T1000 (cell line): ENCODE results near the gene TNPO1.
"Not testable (repeated sequence)": the region's sequence is repeated elsewhere in the genome, so short reads cannot be mapped to it uniquely, and the experiment has no call there.

Source experiments
- DNase-seq: peaks from one replicate; lab custom pipeline; 2025; ENCODE audit warnings: mixed read lengths; lab: John Stamatoyannopoulos, UW

The TNPO1 gene

DNA sequence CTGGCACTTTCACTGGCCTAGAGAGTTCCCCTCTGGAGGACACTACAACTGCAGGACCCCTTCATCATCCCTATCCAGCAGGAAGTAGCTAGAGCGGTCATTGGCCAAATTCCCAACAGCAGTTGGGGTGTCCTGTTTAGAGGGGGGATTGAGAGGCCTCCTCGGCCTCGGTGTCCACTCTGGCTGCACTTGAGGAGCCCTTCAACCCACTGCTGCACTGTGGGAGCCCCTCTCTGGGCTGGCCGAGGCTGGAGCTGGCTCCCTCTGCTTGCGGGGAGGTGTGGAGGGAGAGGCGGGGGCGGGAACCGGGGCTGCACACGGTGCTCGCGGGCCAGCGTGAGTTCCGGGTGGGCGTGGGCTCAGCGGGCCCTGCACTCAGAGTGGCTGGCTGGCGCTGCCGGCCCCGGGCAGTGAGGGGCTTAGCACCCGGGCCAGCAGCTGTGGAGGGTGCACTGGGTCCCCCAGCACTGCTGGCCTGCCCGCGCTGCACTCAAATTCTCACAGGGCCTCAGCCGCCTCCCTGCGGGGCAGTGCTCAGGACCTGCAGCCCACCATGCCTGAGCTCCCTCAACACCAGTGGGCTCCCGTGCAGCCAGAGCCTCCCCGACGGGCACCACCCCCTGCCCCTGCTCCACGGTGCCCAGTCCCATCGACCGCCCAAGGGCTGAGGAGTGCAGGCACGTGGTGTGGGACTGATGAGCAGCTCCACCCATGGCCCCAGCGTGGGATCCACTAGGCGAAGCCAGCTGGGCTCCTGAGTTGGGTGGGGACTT is 118.7 kb downstream of the TNPO1 start:
- not testable (repeated sequence) for DNase-seq

DNA sequence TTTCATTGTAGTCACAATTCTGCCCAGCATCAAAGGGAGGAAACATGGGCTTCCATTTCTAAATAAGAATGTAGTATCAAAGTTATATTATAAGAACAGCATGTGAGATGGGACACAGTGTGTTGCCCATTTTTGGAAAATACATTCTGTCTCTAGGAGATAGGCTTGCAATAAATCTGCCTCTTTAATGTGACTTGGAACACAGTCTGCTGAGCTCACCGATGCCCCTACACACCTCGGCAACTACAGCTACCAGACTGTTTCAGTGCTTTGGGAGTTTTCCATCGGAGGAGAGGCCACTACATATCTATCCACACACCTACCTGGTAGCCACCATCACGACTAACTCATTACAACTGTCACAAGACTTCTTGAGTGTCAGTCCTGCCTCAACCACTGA is 120.4 kb downstream of the TNPO1 start:
- DNase-seq: no peak

DNA sequence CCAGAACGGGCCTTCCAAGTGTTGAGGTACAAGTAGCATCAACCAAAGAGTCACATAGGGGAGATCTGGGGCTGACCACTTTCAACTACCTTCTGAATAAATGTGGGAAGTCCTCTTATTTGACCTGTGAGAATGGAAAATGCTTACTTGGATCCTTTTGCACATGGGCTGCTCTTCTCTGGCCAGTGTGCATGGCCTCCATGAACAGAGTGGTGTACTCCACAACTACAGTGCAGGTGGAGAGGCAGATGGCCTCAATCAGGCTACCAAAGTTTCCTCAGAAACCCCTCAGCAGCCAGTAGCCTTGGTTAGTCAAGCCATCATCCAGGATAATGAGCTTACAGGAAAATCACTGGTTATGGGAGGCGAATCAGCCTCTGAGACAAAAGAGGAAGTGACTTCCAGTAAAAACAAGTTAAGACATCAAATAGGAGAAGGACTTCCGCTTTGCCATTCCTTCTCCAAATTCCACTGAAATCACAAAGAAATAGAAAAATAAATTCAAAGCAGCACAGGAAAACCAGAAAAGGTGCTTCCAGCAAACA is 121.1 kb downstream of the TNPO1 start:
- DNase-seq: no peak

DNA sequence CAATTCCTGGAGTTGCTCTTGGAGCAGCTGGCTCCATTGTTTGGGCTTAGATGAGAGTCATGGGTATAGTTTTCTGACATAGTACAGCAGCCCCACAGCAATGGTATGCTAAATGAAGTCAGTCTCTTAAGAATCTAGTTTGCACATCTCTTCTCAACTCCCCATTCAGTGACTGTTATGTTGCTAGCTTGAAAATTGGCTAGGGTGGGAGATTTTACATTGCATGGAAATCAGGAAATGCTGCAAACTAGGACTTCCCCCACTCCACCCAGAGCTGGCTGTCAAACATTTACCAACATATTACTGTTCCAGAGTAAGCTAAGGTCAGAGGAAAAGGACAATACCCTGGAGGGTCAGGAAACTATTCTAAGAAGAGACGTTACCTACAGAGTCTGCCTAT is 121.7 kb downstream of the TNPO1 start:
- DNase-seq: no peak

DNA sequence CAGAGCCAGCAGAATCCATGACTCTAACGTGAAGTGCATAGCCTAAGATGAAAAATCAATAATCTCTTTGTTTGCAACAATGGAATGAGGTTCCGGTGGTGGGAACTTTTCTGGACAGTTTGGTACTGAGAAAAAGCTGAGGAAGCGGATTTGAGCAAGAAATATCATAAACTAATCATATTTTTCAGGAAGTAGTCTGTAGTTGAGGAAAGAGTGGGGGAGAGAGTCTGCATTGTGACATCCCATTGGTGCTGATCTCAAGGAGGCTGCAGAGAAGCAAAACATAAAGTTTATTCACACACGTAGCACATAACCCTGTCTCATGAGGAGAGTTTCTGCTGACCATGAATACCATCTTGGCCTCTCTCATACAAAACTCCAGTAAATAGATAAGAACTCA is 123.6 kb downstream of the TNPO1 start:
- DNase-seq: no peak

DNA sequence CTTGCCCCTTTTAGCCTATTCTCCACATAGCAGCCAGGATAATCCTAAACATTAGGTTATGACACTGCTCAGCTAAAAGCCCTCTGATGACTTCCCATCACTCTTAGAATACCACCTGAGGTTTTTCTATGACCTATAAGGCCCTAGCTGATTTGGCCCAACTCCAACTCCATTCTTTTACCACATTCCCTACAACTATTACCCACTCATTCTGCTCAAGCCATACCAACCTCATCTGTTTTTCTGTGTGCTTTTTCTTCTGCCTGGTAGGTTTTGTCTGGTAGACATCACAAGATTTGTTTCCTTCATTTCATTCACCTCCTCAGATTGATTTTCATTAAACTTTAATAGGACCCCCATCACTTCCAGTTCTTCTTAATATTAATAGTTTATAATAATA is 126.8 kb downstream of the TNPO1 start:
- no peak for DNase-seq

DNA sequence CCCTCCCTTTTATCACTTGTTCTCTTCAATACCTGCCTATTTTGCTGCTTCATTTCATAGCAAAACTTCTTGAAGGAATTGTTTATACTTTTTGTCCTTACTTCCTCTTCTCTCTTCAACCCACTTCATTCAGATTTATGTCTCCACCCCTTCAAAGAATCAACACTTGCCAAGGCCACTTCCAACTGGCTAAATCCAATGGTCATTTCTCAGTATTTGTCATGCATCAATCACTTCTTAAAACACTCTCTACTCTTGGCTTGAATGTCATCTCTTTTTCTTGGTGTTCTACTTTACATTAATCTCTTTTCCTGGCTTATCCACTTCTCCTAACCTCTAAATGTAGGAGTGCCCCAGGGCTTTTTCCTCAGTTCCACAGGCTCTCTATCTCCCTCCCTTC is 131.0 kb downstream of the TNPO1 start:
- no peak for DNase-seq

DNA sequence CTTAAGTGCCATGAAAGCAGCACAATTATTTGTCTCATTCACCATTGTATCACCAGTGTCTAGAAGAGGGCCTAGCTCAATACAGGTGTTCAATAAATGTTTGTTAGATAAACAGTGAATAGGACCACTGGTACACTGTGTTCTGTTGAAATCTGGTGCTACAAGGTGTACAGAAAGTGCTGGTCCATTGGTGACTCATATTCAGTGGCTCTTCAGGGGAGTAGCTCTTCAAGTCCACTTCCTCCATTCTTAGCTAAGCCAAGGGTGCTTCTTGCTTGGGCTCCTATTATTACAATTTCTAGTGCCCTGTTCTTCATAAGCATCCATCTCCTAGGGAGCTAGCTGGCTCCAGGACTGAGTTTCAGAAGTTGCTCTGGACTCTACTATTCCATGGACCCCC is 133.0 kb downstream of the TNPO1 start:
- no peak for DNase-seq

DNA sequence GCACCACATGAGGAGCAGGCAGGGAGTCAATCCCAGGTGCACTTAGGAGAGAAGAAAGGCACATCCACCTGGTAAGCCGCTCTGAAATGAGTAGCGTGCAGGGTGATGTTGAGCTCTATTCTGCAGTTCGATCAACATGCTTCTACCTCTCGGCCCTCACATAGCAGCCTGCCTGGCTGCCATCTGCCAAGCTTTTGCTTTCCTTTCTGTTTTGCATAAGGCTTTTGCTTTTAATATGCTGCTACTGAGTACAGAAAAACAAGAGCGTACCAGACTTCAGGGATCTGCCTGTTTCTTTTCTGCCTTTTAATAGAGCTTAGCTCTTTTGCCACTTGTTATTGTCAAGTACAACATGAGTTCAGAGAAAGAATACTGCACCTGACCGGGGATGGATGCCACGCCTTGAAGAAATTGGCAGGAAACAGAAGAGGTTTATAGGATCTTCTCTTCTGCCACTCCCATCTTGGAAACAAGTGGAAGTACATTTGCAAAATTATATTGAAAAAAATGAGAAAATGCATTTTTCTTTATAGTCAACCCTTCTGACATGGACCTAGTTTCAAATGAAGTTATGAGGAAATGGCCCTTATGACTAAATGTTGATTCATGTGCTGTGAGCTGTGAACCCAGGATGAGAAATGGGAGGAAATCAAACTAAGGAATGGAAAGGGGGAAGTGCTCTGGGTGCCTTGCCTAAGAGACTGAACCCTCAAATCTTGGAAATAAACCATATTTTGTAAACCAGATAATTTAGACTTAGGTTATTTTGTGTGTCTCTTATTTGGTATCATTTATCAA is 135.4 kb downstream of the TNPO1 start:
- DNase-seq: no peak

DNA sequence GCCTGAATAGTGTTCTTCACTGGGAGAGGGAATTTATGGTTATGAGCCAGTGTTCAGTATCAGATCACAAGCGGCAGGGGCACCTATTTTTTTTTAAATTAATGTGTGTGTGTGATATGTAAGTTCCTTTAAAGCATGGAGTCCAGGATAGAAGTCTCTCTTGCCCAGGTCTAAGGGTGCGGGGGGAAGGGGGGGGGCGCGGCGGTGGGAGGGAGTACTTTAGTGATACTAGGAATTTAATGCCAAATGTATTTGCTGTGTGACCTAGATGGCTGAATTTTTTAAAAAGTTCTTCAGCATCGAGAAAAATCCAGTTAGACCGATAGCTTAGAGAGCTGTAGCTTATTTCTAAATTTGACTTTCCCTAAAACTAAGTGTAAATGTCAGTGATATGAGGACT is 137.9 kb downstream of the TNPO1 start:
- no peak for DNase-seq

DNA sequence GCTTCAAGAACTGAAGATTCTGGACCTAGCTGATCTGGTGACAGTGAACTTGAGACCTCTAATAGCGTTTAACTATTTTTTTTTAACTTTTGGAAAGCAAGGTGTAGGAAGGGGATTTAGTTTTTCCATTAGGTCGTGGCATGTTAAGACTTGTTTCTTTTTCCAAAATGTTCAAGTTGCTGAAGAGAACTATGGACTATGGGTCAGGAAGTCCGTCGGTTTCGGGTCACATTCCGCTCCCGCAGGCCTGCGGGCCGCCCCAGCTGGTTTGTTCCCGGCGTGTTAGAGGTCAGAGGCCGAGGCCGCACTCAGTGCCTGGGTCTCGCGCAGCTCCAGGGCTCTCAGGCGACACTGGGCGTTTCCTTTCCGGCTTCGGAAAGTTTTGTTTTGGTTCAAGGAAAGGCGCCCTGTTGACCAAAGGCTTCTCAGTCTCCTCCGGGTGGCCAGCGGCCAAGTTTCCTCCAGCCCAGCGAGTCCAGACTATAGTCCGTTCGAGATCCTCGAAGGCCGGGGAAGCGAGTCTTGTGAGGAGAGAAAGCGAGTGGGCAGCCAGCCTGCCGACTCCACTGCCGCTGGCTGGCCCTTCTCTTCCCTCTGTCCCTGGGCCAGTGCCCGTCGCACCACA is 138.8 kb downstream of the TNPO1 start:
- no peak for DNase-seq

DNA sequence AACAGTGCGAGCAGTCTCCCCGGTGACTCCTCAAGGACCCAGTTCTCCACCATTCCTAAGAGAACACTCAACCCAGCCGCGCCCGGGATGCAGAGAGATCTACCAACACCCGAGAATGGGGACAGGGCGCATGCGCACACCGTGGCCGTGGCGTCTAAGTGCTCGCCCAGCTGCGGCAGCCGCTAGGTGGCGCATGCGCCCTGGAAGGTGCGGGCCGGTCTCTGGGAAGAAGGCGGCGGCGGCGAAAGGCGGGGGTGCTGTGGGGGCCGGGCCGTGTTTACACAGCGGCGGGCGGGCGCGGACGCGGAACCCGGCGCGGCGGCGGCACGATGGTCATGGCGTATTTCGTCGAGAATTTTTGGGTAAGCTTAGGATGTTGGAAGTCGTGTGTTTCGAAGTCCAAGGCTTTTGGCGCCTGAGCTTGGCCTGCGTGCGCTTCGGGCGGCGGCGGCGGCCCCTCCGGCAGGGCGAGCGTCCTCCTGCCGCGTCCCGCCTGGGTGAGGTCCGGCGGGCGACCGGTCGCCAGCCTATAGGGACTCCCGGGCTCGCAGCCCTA is 139.4 kb downstream of the TNPO1 start, which contains the start of gene FCHO2:
FCHO2 (plus strand) TSS at position 274 of the 556 bp plus-strand sequence; CDS start at position 330, 56 bp downstream.
- DNase-seq: peak; percentile 93

DNA sequence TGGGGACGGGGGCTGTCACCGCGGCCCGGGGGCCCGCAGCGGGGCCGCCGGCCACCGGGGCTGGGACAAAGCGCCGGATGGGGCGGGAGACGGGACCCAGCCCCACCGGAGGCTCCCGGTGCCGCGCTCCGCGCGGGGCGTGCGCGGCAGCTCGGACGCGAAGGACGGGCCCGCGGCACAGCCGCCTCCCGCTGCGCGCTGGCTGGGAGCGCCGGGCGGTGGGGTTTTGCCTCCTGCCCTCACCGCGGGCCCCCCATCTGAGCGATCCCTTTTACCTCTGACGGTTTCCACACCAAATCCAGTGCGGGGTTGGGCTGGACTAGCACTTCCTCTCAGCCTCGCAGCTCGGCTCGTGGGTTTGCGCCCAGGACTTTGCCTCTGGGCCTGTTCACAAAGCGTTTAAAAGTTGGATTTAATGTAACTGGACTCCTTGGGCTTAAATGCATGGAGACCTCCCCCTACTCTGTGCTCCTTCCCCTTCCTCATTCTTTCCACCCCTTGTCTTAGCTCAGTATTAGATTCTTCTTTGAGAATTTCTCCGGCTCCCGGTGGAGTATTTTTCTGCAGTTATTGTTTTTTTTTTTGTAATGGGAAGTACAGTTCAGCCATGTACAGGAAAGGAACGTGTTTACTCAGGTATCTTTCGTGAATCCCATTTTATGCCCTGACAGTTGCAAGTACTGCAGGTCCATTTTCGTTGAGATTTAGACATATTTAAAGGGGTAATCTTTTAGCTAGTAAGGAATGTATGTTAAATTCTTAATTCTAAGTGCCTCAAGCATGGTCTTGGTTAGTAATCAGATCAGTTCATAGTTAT is 140.1 kb downstream of the TNPO1 start:
- peak; percentile 23 for DNase-seq

DNA sequence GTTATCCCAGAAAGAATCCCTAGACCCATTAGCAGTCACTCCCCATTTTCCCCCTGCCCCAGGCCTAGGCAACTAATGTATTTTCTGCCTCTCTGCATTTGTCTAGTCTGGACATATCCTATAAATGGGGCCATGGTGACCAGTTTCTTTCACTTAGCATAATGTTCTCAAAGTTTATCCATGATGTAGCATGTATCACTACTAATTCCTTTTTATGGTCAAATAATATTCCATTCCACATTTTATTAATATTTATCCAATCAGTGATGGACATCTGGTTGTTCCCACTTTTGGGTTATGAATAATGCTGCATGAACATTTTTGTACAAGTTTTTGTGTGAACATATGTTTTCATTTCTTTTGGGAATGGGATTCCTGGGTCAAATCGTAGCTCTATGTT is 140.9 kb downstream of the TNPO1 start:
- no peak for DNase-seq

DNA sequence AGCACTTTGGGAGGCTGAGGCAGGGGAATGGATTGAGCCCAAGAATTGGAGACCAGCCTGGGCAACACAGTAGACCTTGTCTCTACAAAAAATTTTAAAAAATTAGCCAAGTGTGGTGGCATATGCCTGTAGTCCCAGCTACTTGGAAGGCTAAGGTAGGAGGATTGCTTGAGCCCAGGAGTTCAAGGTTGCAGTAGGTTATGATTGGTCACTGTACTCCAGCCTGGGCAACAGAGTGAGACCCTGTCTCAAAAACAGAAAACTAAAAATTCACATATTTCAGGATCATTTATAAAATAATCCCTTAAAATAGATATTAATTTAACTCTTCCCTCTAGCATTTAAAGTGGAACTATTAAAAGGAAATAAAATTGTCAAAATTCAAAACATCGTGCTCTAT is 142.8 kb downstream of the TNPO1 start:
- DNase-seq: no peak
